HEK293 (cell line): Measurements from ENCODE around the gene ANKRA2.
A peak's percentile ranks its signal among the peaks of the same experiment; 100 is the strongest.

Source experiments
- CTCF ChIP-seq: fragments of 450-650 bp; formaldehyde crosslinking; IDR thresholded peaks from 2 replicates; pipeline ENCODE4 v1.5.1; 2016; ENCODE audit warnings: missing biosample characterization, missing genetic modification characterization
- ZBTB17 ChIP-seq: fragments of 450-650 bp; formaldehyde crosslinking; IDR thresholded peaks from 2 replicates; pipeline ENCODE4 v1.5.1; 2016; ENCODE audit warnings: missing biosample characterization, missing genetic modification characterization
- ZNF175 ChIP-seq: fragments of 450-650 bp; formaldehyde crosslinking; IDR thresholded peaks from 2 replicates; pipeline ENCODE4 v1.5.1; 2016; ENCODE audit warnings: missing biosample characterization, missing genetic modification characterization
- ZNF280C ChIP-seq: fragments of 450-650 bp; formaldehyde crosslinking; IDR thresholded peaks from 2 replicates; pipeline ENCODE4 v1.5.1; 2016; ENCODE audit warnings: missing biosample characterization, missing genetic modification characterization
- ZNF391 ChIP-seq: fragments of 450-650 bp; formaldehyde crosslinking; IDR thresholded peaks from 2 replicates; pipeline ENCODE4 v1.5.1; 2016; ENCODE audit warnings: low read depth, missing biosample characterization, missing genetic modification characterization, borderline replicate concordance
- ZNF776 ChIP-seq: fragments of 450-650 bp; formaldehyde crosslinking; IDR thresholded peaks from 2 replicates; pipeline ENCODE4 v1.5.0; 2017; ENCODE audit warnings: missing biosample characterization, missing genetic modification characterization, borderline replicate concordance

- TF ChIP-seq ZNF175 (tag by site-specific recombination), result no peak
- no peak for TF ChIP-seq ZBTB17
- TF ChIP-seq CTCF, result peak; percentile 62
- TF ChIP-seq ZNF280C (tag by site-specific recombination), result no peak
- no peak for TF ChIP-seq ZNF391 (tag by site-specific recombination)
- no peak for TF ChIP-seq ZNF776 (tag by site-specific recombination)
Measured at GRCh38 chr5:73591102-73591695, 25.8 kb upstream of the ANKRA2 start.
